Omental fat pad (tissue), 4 donors: ENCODE measurements around the gene DVL1. TPM values are rescaled to one million over a fixed set of nuclear protein-coding genes. Genes with fewer than 3 reads are reported as not detected.

Source experiments
- ATAC-seq: fragments of 150-250 bp; one replicate; pipeline ENCODE4 v1.9.1; 2016; ENCODE audit warnings: mild to moderate bottlenecking, moderate library complexity; ENCODE audit not compliant: low FRiP score
- DNase-seq: peaks from one replicate; pipeline ENCODE4 v3.0.0-alpha.2; 2019; ENCODE audit warnings: low spot score
- total RNA-seq, 4 donors: library from RNA; depleted of rRNA; stranded (reverse); fragments of >200 nt; gene quantifications; one replicate each; pipeline ENCODE4 v1.1.0, GENCODE V29; 2016
- TF ChIP-seq, protein P1 (sequence below), 3 donors: fragments of 450-650 bp; IDR thresholded peaks; one replicate each; pipeline ENCODE4 v1.5.1; 2016 to 2017; ENCODE audit warnings: antibody characterized with exemption in 3 of 3, mild to moderate bottlenecking in 3 of 3, moderate library complexity in 2 of 3

The DVL1 gene
- 10 to 100 TPM; 56.6 to 65.0 (median 61.8) TPM for total RNA-seq

DNA sequence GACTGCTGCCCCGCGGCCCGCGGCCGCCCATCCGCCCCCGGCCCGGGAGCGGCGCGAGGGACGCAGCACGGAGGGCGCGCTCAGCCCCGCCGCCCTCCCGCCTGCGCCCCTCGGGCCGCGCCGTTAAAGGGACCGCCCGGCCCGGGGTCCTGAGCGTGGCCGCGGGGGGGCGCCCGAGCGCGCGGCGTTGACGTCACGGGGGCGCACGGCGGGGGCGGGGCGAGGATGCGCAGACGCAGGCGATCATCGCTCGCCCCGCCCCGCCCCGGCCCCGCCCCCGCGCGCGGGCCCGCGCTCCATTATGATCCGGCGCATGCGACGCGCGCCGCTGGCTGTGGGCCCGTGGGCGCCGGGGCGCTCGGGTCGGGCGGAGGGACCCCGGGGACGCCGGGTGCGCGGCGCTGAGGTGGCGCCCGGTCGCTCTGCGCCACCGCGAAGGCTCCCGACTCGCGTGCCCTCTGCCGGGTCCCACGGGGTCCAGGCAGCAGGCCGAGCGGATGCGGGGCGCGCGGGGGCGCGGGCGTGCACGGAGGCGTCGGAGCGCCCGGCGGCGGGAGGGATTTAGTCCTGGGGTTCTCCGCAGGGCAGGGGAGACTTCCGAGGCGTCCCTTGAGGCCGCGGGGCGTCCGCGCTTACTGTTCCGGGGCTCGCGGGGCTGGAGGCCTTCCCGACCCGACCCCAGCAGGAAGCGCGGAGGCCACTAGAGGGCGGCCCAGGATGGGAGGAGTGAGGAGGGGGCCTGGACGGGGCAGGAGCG, at the start of gene DVL1:
TSS of gene DVL1 (minus strand) at position 163 of the 757 bp plus-strand sequence. CDS start 353 bp downstream, outside the sequence.
- TF ChIP-seq, protein P1, sequence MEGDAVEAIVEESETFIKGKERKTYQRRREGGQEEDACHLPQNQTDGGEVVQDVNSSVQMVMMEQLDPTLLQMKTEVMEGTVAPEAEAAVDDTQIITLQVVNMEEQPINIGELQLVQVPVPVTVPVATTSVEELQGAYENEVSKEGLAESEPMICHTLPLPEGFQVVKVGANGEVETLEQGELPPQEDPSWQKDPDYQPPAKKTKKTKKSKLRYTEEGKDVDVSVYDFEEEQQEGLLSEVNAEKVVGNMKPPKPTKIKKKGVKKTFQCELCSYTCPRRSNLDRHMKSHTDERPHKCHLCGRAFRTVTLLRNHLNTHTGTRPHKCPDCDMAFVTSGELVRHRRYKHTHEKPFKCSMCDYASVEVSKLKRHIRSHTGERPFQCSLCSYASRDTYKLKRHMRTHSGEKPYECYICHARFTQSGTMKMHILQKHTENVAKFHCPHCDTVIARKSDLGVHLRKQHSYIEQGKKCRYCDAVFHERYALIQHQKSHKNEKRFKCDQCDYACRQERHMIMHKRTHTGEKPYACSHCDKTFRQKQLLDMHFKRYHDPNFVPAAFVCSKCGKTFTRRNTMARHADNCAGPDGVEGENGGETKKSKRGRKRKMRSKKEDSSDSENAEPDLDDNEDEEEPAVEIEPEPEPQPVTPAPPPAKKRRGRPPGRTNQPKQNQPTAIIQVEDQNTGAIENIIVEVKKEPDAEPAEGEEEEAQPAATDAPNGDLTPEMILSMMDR (IDR thresholded peaks at IDR 0.05), result no peak
- DNase-seq (peak; percentile 50), ATAC-seq (peak; percentile 68)

DNA sequence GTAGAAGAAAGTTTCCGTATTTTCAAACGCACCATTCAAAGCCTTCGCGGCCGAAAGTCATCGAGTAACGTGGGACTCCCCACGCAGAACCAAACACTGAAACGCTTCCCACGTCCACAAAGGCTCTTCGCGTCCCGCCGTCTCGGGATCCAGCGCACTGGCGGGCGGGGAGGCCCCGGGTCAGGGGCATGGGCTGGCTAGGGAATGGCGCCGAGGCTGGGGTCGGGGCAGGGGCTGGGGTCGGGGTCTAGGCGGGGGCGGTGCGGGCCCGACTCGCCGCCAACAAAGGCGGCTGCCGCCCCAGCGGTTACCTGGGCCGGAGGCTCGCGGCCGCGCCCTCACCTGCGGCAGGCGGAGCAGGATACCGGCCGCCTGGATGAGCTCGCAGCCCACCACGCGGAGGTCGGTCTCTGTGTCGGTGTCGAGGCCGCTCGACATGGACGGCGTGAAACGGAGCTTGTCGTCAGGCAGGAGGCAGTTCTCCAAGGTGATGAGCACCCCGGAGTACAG, 49.5 kb upstream of the DVL1 start:
- DNase-seq (no peak), ATAC-seq (no peak)
- TF ChIP-seq, protein P1 (IDR thresholded peaks at IDR 0.05), result no peak

DNA sequence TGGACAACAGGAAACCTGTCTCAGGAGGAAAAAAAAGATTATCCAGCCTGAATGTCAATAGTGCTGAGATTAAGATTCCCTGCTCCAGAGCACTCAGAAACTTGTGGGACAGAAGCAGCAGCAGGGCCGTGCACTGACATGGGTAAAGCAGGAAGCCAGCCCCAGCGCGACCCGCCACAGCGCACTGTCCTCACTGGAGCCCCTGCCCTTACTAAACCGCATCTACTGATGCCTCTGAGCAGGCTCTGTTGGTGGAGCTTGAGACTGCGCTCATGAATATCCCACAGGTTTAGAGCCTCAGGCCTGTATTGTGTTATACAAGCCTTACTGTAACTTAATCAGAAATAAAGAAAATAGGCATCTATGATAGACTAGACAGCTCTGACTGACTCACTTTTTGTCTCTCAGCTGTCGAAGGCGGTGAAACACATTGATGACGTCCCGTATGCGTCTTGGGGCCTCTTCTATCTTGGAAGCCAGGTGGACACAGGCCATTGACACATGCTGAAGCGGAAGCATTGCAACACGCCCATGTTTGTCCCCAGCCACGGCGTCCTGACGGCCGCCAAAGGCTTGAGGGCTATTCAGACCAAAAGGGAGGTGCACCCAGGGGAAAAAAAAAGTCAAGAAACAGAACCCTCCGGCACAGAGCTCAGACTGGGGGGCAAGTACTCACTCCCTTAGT, 48.8 kb upstream of the DVL1 start:
- DNase-seq, result no peak
- TF ChIP-seq, protein P1 (IDR thresholded peaks at IDR 0.05), result no peak
- no peak for ATAC-seq

DNA sequence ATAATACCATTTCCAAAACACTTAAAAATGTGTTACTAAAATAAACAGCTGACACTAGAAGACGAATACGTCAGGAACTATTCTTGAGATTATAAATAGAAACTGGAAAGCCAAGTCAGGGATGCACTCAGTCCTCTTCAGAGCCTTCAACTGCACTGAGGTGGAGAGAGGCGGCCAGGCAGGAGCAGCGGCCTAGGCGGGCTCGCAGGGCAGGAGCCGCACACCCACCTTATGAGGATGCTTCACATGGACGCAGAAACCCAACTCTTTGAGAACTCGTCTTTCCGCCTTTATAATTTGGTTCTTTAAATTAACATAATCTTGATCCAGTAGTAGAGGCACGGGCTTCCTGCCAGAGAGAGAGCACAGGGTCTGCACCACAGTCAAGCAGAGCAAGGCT, 45.9 kb upstream of the DVL1 start:
- TF ChIP-seq, protein P1 (IDR thresholded peaks at IDR 0.05), result no peak
- ATAC-seq (no peak), DNase-seq (no peak)

DNA sequence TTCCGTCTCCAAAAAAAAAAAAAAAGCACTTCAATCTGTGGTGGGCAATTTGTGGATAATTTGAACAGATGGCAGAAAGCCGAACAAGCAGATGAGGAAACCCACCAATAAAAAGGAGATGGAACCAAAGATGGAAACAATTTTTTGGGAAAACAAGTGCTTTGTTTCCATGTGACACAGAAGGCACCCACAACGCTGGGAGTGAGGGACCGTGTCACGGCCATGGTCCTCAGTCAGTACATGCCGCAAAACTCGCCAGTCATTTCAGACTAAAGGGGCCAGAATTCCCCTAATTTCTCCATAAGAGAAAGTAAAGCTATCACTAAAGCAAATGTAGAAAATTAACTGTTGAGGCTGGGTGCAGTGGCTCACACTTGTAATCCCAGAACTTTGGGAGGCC, 44.9 kb upstream of the DVL1 start:
- DNase-seq, result no peak
- TF ChIP-seq, protein P1 (IDR thresholded peaks at IDR 0.05), result no peak
- no peak for ATAC-seq

DNA sequence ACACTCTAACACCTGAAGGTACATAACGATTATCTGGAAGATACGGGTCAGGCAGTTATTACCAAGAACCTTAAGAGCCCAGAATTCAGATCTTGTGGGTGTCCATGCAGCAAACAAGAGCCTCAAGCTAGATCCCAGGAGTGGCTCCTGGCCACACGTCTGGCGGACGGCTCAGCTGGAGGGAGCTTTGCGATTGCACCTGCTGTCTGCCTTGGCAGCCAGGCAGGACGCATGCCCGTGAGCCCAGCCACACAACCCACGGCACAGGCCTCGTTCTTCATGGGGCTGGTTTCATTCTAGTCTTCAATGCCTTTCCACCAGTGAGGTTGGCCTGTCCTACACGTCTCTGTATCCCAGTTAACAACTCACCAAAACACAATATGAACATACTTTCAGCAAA, 44.2 kb upstream of the DVL1 start:
- DNase-seq (no peak), ATAC-seq (no peak)
- TF ChIP-seq, protein P1 (IDR thresholded peaks at IDR 0.05), result no peak
